Measurements from ENCODE around the gene PRSS56. TPM values are rescaled to one million over a fixed set of nuclear protein-coding genes. Genes with fewer than 3 reads are reported as not detected.

Gene PRSS56
- total RNA-seq, 4 donors from 2014 or later = not detected

- WGBS, 2 donors = 69 to 79% methylated on average over 9 of the region's 9 CpGs
- intact Hi-C loops (cut with DNase I; ENCODE audit: low total_unique reads) = no loop called here
- no peak overlapping the region for H3K4me3 ChIP-seq (ENCODE audit: low read depth, poor library complexity, severe bottlenecking)
- no peak for DNase-seq (ENCODE audit: low spot score in 2 of 2)
- TF ChIP-seq POLR2A (IDR thresholded peaks at IDR 0.05) = no peak
- TF ChIP-seq CTCF (IDR thresholded peaks at IDR 0.05) = no peak
Measured at GRCh38 chr2:232489516-232490220, 30.5 kb upstream of the PRSS56 start.

GRCh38 chr2:232490221-232491138, 29.7 kb upstream of the PRSS56 start:
- WGBS, 2 donors = 83 to 86% methylated on average over 18 to 30 of the region's 30 CpGs
- no peak for TF ChIP-seq CTCF (IDR thresholded peaks at IDR 0.05)
- TF ChIP-seq POLR2A (IDR thresholded peaks at IDR 0.05) = no peak
- no peak overlapping the region for H3K4me3 ChIP-seq (ENCODE audit: low read depth, poor library complexity, severe bottlenecking)
- no peak for DNase-seq (ENCODE audit: low spot score in 2 of 2)
- intact Hi-C loops (cut with DNase I; ENCODE audit: low total_unique reads) = no loop called here

GRCh38 chr2:232491139-232491780, 28.9 kb upstream of the PRSS56 start:
- DNase-seq (ENCODE audit: low spot score in 2 of 2) = no peak
- intact Hi-C loops (cut with DNase I; ENCODE audit: low total_unique reads) = no loop called here
- WGBS, 2 donors = 84 to 94% methylated on average over 11 to 12 of the region's 12 CpGs
- no peak for TF ChIP-seq CTCF (IDR thresholded peaks at IDR 0.05)
- TF ChIP-seq POLR2A (IDR thresholded peaks at IDR 0.05) = no peak
- H3K4me3 ChIP-seq (ENCODE audit: low read depth, poor library complexity, severe bottlenecking) = no peak overlapping the region

- intact Hi-C loops (cut with DNase I; ENCODE audit: low total_unique reads) = no loop called here
- 60 to 71% methylated on average over 8 of the region's 8 CpGs for WGBS, 2 donors
- H3K4me3 ChIP-seq (ENCODE audit: low read depth, poor library complexity, severe bottlenecking) = no peak overlapping the region
- DNase-seq (ENCODE audit: low spot score in 2 of 2) = no peak
- TF ChIP-seq POLR2A (IDR thresholded peaks at IDR 0.05) (no peak), CTCF (IDR thresholded peaks at IDR 0.05) (no peak)
Measured at GRCh38 chr2:232492236-232492848, 27.8 kb upstream of the PRSS56 start.

GRCh38 chr2:232492963-232493700, 27.1 kb upstream of the PRSS56 start:
- TF ChIP-seq CTCF (IDR thresholded peaks at IDR 0.05) (no peak), POLR2A (IDR thresholded peaks at IDR 0.05) (no peak)
- intact Hi-C loops (cut with DNase I; ENCODE audit: low total_unique reads) = no loop called here
- H3K4me3 ChIP-seq (ENCODE audit: low read depth, poor library complexity, severe bottlenecking) = no peak overlapping the region
- DNase-seq (ENCODE audit: low spot score in 2 of 2) = no peak
- 86% methylated on average over 18 to 23 of the region's 24 CpGs for WGBS, 2 donors
